DND-41 (cell line): ENCODE measurements around the gene LIX1.

Experiments
- CTCF ChIP-seq: IDR thresholded peaks from 2 replicates; pipeline ENCODE4 v1.5.1; 2012; ENCODE audit warnings: borderline replicate concordance, low read length, moderate library complexity, mild to moderate bottlenecking; ENCODE audit not compliant: poor library complexity, severe bottlenecking; ENCODE audit errors: extremely low read depth
- EZH2 ChIP-seq: IDR thresholded peaks from 3 replicates; pipeline ENCODE4 v1.6.1; 2012; ENCODE audit warnings: borderline replicate concordance, low read depth, mild to moderate bottlenecking, moderate library complexity, low read length, inconsistent platforms; ENCODE audit not compliant: severe bottlenecking

GRCh38 chr5:97172227-97172626, 29.8 kb upstream of the LIX1 start:
- TF ChIP-seq CTCF = no peak
- TF ChIP-seq EZH2 = no peak
